GM12891 (cell line): ENCODE results near the gene COL5A1.
"Not testable (repeated sequence)": the region's sequence is repeated elsewhere in the genome, so short reads cannot be mapped to it uniquely, and the experiment has no call there.

ENCODE experiments used
- POLR2A ChIP-seq: IDR thresholded peaks from 2 replicates; pipeline ENCODE4 v1.6.1; 2011; ENCODE audit warnings: low read depth, low read length, control low read depth
- TAF1 ChIP-seq: IDR thresholded peaks from 2 replicates; pipeline ENCODE4 v1.6.1; 2011; ENCODE audit warnings: low read depth, low read length, control low read depth

DNA sequence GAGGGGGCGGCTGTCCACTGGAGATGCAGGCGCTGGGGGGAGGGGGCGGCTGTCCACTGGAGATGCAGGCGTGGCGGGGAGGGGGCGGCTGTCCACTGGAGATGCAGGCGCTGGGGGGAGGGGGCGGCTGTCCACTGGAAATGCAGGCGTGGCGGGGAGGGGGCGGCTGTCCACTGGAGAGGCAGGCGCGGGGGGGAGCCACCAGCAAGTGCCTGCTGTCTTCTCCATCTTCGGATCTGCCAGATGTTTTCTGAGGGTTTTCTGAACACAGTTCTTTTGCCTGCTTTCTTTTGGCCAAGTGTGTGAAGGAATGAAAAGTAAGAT is 2.8 kb downstream of the COL5A1 start:
- TF ChIP-seq POLR2A, TAF1: not testable (repeated sequence)
